NOMO-1 treated with DMSO at 0.1 percent for 48 hours (cell line): ENCODE results near the gene CCDC92B.

Experiments
- DNase-seq: peaks from one replicate; lab custom pipeline; 2025; ENCODE audit not compliant: unreplicated experiment; lab: John Stamatoyannopoulos, UW

CCDC92B gene

DNA sequence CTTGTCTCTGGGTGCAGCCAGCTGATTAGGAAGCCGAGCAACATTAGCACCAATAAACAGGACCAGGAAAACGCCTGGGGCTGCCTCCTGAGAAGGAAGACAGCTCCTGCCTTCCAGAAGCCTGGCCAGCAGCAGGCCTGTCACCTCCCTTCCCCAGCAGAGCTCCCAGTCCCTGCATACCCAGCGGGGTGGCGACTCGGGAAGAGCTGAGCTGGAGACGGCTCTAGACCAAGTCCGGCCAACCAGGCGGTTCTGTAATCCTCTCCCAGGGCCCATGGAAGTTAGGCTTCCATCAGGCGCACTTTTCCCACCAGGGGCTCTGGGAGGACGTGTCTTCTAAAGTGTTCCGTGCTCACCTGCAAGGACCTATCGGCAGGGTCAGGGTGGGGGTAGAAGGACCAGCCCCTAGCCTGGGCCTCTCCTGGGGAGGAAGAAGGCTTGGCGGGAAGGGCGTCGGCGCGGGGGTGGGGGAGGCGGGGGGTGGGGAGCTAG lies 25.9 kb downstream of the CCDC92B start:
- DNase-seq = no peak

DNA sequence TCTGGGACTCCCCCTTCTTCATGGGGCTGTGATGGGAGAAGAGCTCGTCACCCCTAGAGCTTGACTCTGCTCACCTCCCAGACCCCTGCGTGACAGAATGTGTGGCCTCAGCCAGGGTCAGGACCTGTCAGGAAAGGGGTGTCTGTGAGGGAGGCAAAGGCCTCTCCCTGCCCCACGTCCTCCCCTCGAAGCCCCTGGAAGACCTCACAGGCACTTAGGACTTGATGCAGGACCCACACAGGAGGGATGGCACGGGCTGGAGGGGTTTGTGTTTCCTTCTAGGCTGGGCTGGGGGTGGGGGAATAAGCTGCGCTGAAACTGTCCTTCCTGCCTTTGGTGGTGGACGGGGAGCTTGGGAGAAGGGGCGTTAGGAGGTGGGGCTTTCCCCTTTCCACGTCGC lies 26.8 kb downstream of the CCDC92B start:
- no peak for DNase-seq

- DNase-seq = no peak
Measured at GRCh38 chr17:2721603-2722002, 27.8 kb downstream of the CCDC92B start.

GRCh38 chr17:2719861-2720260 lies 29.6 kb downstream of the CCDC92B start:
- DNase-seq = no peak

GRCh38 chr17:2718150-2718938 lies 31.1 kb downstream of the CCDC92B start:
- DNase-seq = no peak

- no peak for DNase-seq
Measured at GRCh38 chr17:2716649-2717048, 32.8 kb downstream of the CCDC92B start.

DNA sequence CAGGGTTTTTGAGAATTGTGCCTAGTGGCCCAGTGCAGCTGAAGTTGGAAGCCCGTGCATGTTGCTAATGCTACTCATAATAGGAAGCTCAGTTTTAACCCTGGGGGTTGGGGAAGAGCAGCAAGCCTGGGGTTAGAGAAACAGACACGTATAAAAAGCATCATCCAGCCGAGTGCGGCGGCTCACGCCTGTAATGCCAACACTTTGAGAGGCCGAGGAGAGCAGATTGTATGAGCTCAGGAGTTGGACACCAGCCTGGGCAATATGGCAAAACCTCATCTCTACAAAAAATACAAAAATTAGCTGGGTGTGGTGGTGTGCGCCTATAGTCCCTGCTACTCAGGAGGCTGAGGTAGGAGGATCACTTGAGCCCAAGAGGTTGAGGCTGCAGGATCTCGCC lies 35.6 kb downstream of the CCDC92B start:
- DNase-seq = no peak

- DNase-seq = peak; percentile 46
Measured at GRCh38 chr17:2712300-2713043, 37.0 kb downstream of the CCDC92B start.

- peak; percentile 95 for DNase-seq
Measured at GRCh38 chr17:2711608-2712299, 37.7 kb downstream of the CCDC92B start, which contains the start of gene CLUH. Gene CLUH (minus strand): TSS chr17:2711764. CDS start chr17:2711661, 103 bp downstream.

- peak; percentile 20 for DNase-seq
Measured at GRCh38 chr17:2710803-2711607, 38.4 kb downstream of the CCDC92B start.

- no peak for DNase-seq
Measured at GRCh38 chr17:2710071-2710802, 39.2 kb downstream of the CCDC92B start.

DNA sequence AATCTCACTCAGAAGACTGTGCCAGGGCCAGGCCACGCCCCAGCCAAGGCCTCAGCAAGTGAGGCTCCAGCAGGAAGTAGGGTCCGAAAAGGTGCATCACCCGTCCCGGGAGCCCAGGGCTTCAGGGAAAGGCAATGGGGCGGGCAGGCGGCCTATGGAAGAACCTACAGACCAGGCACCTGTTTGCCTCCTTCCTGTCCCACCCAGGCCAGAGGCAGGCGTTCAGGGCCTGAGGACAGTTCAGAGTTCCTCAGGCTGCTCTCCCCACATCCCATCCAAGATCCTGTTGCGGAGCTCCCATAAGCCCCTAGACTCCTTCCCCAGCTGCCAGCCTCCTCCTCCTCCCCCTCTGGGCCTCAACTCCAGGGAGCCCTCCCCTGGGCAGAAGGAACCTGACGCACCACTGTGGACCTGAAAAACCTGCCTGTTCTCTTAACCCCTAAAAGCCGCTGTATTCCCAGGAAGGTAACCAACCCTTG lies 40.2 kb downstream of the CCDC92B start:
- peak; percentile 10 for DNase-seq

DNA sequence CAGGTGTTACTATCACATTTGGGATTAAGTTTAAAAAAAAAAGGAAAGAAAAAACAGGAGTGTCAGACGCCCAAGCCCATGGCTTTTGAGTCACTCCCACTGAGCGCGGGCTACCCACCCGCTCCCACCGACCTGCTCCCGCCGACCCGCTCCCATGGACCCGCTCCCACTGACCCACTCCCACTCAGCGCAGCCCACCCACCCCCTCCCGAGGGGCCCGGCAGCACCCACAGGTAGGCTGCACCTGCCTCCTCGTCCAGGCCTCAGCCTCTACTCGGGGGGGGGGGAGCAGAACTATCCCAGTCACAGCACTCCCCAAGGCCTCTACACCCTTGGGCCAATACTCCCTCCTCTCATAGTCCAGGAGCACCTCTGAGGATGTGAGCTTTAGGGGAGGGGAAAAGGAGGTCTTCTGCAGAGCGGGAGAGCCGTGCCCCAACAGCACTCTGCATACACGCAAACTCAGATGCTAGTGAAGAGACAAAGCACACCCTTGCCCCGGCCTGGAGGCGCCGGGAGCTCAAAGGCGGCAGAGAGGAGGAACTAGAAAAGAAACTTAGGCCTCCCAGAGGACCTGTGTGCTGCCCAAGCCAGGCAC lies 40.8 kb downstream of the CCDC92B start:
- no peak for DNase-seq

GRCh38 chr17:2707721-2708584 lies 41.5 kb downstream of the CCDC92B start:
- DNase-seq = no peak

DNA sequence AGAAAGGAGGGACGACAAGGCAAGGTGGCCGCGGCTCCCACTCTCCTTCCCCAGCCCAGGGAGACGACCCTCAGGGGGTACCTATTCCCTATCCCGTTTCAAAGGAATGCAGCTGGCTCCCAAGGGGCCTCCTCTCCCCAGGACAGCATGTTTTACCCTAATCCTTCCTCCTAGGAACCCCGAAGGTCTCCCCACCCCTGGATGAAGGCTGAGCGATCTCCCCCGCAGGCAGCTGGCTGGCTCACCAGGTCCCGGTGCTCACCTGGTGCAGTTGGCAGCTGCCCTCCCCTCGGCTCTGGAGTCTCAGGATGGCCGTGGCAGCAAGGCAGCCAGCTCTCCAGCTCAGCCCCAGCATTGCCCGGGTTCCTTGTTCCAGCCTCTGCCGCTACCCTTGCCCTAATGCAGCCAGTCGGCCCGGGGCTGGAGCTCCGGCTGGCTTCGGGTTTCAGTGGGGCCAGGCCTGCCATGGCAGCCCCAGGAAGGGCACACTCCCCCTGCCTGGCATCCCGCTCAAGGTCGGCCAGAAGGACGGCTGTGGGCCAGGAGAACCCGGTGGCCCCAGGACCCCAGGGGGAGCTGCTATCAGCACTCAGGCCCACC lies 42.4 kb downstream of the CCDC92B start:
- DNase-seq = no peak

GRCh38 chr17:2705888-2706795 lies 43.3 kb downstream of the CCDC92B start:
- no peak for DNase-seq

DNA sequence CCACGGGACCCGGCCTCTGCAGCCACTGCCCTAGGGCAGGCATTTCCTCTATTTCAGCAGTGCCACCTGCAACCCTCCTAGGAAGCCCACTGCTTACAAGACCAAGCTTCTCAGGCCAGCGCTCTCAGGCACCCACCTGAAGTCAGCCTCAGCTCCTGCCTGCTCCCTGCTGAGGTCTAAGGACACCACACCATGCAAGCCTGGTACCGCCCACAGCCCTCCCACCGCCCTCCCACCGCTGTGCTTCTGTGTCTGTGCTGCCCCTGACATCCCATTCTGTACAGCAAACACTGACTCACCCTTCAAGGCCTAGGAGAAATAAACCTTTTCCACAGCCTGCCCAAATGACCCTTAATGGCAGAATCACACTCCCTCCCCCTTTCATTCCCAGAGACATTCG lies 44.2 kb downstream of the CCDC92B start:
- DNase-seq = no peak
